Smooth muscle cell of the umbilical artery (primary cell): Measurements from ENCODE around the gene SPCS1. TPM values are rescaled to one million over a fixed set of nuclear protein-coding genes. Genes with fewer than 3 reads are reported as not detected.

ENCODE experiments used
- total RNA-seq: library from RNA; depleted of rRNA; stranded (reverse); fragments of >200 nt; gene quantifications from 2 replicates; pipeline ENCODE4 v1.2.3, GENCODE V29; 2014

The SPCS1 gene
- 54.4 and 74.2 TPM in 2 replicates for total RNA-seq

GRCh38 chr3:52705688-52706686, at the start of gene SPCS1, which contains the start of gene GLT8D1:
Gene SPCS1, plus strand, starts transcription at chr3:52706106. Its CDS starts 141 bp downstream, at chr3:52706247.
Gene GLT8D1, minus strand, starts transcription at chr3:52705791. Its CDS starts 5,331 bp downstream, at chr3:52700460.

GRCh38 chr3:52685709-52686691, 19.9 kb upstream of the SPCS1 start, which contains the start of the genes GNL3 and PBRM1:
Gene GNL3, plus strand, starts transcription at chr3:52686032. Its CDS starts 61 bp downstream, at chr3:52686093.
Gene PBRM1, minus strand, starts transcription at chr3:52685913.

Other genes starting within 250 kb of the SPCS1 start
- 1.1 and 1.2 TPM in 2 replicates for gene STAB1, start 210.8 kb upstream of the SPCS1 start, total RNA-seq
- 227 and 292 TPM in 2 replicates for gene NT5DC2, start 172.2 kb upstream of the SPCS1 start, total RNA-seq
- gene UQCC5, start 169.5 kb upstream of the SPCS1 start, total RNA-seq, result 2.3 and 3.0 TPM in 2 replicates
- 69.2 and 96.1 TPM in 2 replicates for gene PBRM1, start 20.2 kb upstream of the SPCS1 start, total RNA-seq
- 136 and 151 TPM in 2 replicates for gene GNL3, start 20.1 kb upstream of the SPCS1 start, total RNA-seq
- 164 and 174 TPM in 2 replicates for gene GLT8D1, start 315 bp upstream of the SPCS1 start, total RNA-seq
- 22.3 and 27.4 TPM in 2 replicates for gene NEK4, start 64.8 kb downstream of the SPCS1 start, total RNA-seq
- gene ITIH1, start 71.5 kb downstream of the SPCS1 start, total RNA-seq, result not detected in 2 replicates
- gene ITIH3, start 88.7 kb downstream of the SPCS1 start, total RNA-seq, result 0.30 TPM in 1 of 2 replicates, not detected in the other
- 1.2 and 1.3 TPM in 2 replicates for gene ITIH4, start 124.6 kb downstream of the SPCS1 start, total RNA-seq
- gene MUSTN1, start 128.9 kb downstream of the SPCS1 start, total RNA-seq, result not detected in 2 replicates
- 19.9 and 21.0 TPM in 2 replicates for gene STIMATE, start 191.4 kb downstream of the SPCS1 start, total RNA-seq